ENCODE data around the gene KRTAP12-3. TPM values are rescaled to one million over a fixed set of nuclear protein-coding genes. Genes with fewer than 3 reads are reported as not detected.
"Not testable (repeated sequence)": the region's sequence is repeated elsewhere in the genome, so short reads cannot be mapped to it uniquely, and the experiment has no call there.

KRTAP12-3 gene
- total RNA-seq, 4 donors from 2014 or later = not detected

- H3K36me3 ChIP-seq = no peaks in the 10 kb centered on the region
- H3K4me1 ChIP-seq = no peaks in the 10 kb centered on the region
- TF ChIP-seq POLR2A (IDR thresholded peaks at IDR 0.05) (no peak), CTCF (IDR thresholded peaks at IDR 0.05) (no peak), EP300 (IDR thresholded peaks at IDR 0.05) (no peak)
- no peak overlapping the region for H3K27ac ChIP-seq
- peaks cover 0 to 39% (median 0%) of the 10 kb centered on the region in 4 donors for H3K9me3 ChIP-seq
- H3K27me3 ChIP-seq = no peaks in the 10 kb centered on the region
- no peak overlapping the region for H3K4me3 ChIP-seq
- DNase-seq (ENCODE audit: low spot score in 2 of 2) = no peak
- 77 to 84% methylated on average over 14 to 15 of the region's 17 CpGs for WGBS, 2 donors
These were observed 3.8 kb upstream of the KRTAP12-3 start for GRCh38 chr21:44653656-44654575.

GRCh38 chr21:44654576-44655175 lies 3.1 kb upstream of the KRTAP12-3 start, which contains the start of gene KRTAP12-4:
Gene KRTAP12-4 (minus strand): TSS chr21:44654659. CDS start chr21:44654614, 45 bp downstream.
- DNase-seq (ENCODE audit: low spot score in 2 of 2) = no peak
- Histone ChIP-seq H3K4me3 (no peak within 1 kb of the TSS), H3K4me1 (no peaks in the 10 kb centered on the region), H3K9me3 (peaks cover 0 to 33% (median 0%) of the 10 kb centered on the region in 4 donors), H3K36me3 (no peaks in the 10 kb centered on the region), H3K27me3 (no peaks in the 10 kb centered on the region), H3K27ac (no peak within 1 kb of the TSS)
- 56 to 57% methylated on average over 8 to 9 of the region's 9 CpGs for WGBS, 2 donors
- TF ChIP-seq EP300 (IDR thresholded peaks at IDR 0.05) = no peak

- Histone ChIP-seq H3K9me3 (peaks cover 0 to 31% (median 0%) of the 10 kb centered on the region in 4 donors), H3K36me3 (no peaks in the 10 kb centered on the region), H3K4me1 (no peaks in the 10 kb centered on the region), H3K4me3 (no peak overlapping the region), H3K27me3 (no peaks in the 10 kb centered on the region), H3K27ac (peak overlapping the region in 1 of 4 donors; percentile 40)
- no peak for TF ChIP-seq CTCF (IDR thresholded peaks at IDR 0.05)
- TF ChIP-seq EP300 (IDR thresholded peaks at IDR 0.05) = no peak
- TF ChIP-seq POLR2A (IDR thresholded peaks at IDR 0.05) = no peak
- no peak for DNase-seq (ENCODE audit: low spot score in 2 of 2)
- 32 to 35% methylated on average over 1 of the region's 1 CpG for WGBS, 2 donors
These were observed 864 bp upstream of the KRTAP12-3 start for GRCh38 chr21:44656868-44657267.

GRCh38 chr21:44658541-44658910 lies 794 bp downstream of the KRTAP12-3 start:
- no peak overlapping the region for H3K4me3 ChIP-seq
- no peak overlapping the region for H3K27ac ChIP-seq
- WGBS, 2 donors = 72 to 86% methylated on average over 5 of the region's 5 CpGs
- peaks cover 0 to 32% (median 0%) of the 10 kb centered on the region in 4 donors for H3K9me3 ChIP-seq
- TF ChIP-seq POLR2A (IDR thresholded peaks at IDR 0.05) (no peak), EP300 (IDR thresholded peaks at IDR 0.05) (no peak), CTCF (IDR thresholded peaks at IDR 0.05) (no peak)
- H3K27me3 ChIP-seq = no peaks in the 10 kb centered on the region
- no peak for DNase-seq (ENCODE audit: low spot score in 2 of 2)
- H3K36me3 ChIP-seq = no peaks in the 10 kb centered on the region
- H3K4me1 ChIP-seq = no peaks in the 10 kb centered on the region

- H3K27ac ChIP-seq = no peak overlapping the region
- H3K9me3 ChIP-seq = peaks cover 0 to 38% (median 0%) of the 10 kb centered on the region in 4 donors
- no peak for DNase-seq (ENCODE audit: low spot score in 2 of 2)
- 38 to 47% methylated on average over 10 to 11 of the region's 11 CpGs for whole genome bisulfite sequencing, 2 donors
- TF ChIP-seq EP300 (IDR thresholded peaks at IDR 0.05) = no peak
- no peak for TF ChIP-seq CTCF (IDR thresholded peaks at IDR 0.05)
- no peak for TF ChIP-seq POLR2A (IDR thresholded peaks at IDR 0.05)
- H3K27me3 ChIP-seq = no peaks in the 10 kb centered on the region
- no peaks in the 10 kb centered on the region for H3K36me3 ChIP-seq
- no peaks in the 10 kb centered on the region for H3K4me1 ChIP-seq
- H3K4me3 ChIP-seq = no peak overlapping the region
These were observed 1.3 kb downstream of the KRTAP12-3 start for GRCh38 chr21:44658913-44659595.

- DNase-seq (ENCODE audit: low spot score in 2 of 2); H3K27me3 ChIP-seq; H3K36me3 ChIP-seq; H3K27ac ChIP-seq; H3K4me1 ChIP-seq; H3K4me3 ChIP-seq: not testable (repeated sequence)
- WGBS, 2 donors = 42 to 48% methylated on average over 7 of the region's 7 CpGs
- H3K9me3 ChIP-seq = peaks cover 0 to 36% (median 0%) of the 10 kb centered on the region in 4 donors
These were observed 3.8 kb downstream of the KRTAP12-3 start for GRCh38 chr21:44661567-44661966.

Data from tibial nerve (tissue), 4 donors.